ENCODE results near the gene PRR3. TPM values are rescaled to one million over a fixed set of nuclear protein-coding genes. Genes with fewer than 3 reads are reported as not detected.

Gene PRR3
- total RNA-seq, 1 donor from 2014 or later = 8.6 TPM

DNA sequence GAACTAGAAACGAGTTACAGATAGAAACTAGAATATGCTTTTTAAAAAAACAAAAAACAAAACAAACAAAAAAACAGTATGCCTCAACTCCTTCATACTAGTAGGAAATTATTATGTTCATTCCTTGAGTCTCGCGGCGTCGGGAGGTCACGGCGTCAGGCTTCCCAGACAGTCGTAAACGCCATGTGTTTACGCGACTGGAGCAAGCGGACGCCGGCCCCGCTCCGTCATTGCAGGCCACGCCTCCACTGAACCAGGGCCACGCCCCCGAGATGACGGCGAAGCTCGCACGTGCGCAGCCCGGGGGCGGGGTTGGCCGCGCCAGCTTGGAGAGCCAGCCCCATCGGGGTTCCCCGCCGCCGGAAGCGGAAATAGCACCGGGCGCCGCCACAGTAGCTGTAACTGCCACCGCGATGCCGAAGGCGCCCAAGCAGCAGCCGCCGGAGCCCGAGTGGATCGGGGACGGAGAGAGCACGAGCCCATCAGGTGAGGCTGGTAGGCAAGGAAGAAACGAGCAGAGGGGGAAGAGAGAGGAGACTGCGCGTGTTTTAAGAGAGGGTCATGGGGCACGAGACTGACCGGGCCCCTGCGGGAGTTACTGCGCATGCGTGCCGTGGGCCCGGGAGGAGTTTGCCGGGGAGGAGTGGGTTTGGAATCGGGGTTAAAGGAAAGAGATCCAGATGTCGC is 14.1 kb downstream of the PRR3 start, which contains the start of gene ABCF1:
Gene ABCF1 (plus strand): TSS at position 368 of the 687 bp plus-strand sequence. CDS start 46 bp downstream, at position 414.
- Histone ChIP-seq H3K4me3 (ENCODE audit: low read depth, low read length) (peak within 1 kb of the TSS; percentile 62), H3K27me3 (ENCODE audit: control insufficient read depth, insufficient read depth, low read length) (no peaks in the 10 kb centered on the region), H3K36me3 (ENCODE audit: control insufficient read depth, insufficient read depth, low read length) (no peaks in the 10 kb centered on the region)
- DNase-seq (ENCODE audit: low read depth) = peak; percentile 82
- TF ChIP-seq, protein P1, sequence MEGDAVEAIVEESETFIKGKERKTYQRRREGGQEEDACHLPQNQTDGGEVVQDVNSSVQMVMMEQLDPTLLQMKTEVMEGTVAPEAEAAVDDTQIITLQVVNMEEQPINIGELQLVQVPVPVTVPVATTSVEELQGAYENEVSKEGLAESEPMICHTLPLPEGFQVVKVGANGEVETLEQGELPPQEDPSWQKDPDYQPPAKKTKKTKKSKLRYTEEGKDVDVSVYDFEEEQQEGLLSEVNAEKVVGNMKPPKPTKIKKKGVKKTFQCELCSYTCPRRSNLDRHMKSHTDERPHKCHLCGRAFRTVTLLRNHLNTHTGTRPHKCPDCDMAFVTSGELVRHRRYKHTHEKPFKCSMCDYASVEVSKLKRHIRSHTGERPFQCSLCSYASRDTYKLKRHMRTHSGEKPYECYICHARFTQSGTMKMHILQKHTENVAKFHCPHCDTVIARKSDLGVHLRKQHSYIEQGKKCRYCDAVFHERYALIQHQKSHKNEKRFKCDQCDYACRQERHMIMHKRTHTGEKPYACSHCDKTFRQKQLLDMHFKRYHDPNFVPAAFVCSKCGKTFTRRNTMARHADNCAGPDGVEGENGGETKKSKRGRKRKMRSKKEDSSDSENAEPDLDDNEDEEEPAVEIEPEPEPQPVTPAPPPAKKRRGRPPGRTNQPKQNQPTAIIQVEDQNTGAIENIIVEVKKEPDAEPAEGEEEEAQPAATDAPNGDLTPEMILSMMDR (IDR thresholded peaks at IDR 0.05; ENCODE audit: insufficient read depth, low read length, poor library complexity, severe bottlenecking) = no peak

DNA sequence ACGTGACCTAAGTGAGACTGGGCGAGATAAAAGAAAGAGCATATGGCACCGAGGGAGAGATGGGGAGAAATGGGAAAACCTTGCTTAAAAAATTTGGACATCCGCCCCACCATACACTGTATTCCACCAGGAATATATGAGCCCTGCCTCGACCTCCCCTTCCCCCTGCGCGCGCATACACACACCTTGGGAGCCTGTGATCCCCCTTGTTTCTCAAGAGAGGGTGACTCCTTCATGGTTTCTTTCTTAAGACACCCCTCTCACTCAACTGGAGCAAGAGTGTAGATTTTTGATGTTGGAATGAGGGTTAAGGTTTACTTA is 14.6 kb downstream of the PRR3 start:
- no peaks in the 10 kb centered on the region for H3K36me3 ChIP-seq (ENCODE audit: control insufficient read depth, insufficient read depth, low read length)
- H3K4me3 ChIP-seq (ENCODE audit: low read depth, low read length) = peak overlapping the region; percentile 62
- no peaks in the 10 kb centered on the region for H3K27me3 ChIP-seq (ENCODE audit: control insufficient read depth, insufficient read depth, low read length)
- TF ChIP-seq, protein P1 (IDR thresholded peaks at IDR 0.05; ENCODE audit: insufficient read depth, low read length, poor library complexity, severe bottlenecking) = no peak
- DNase-seq (ENCODE audit: low read depth) = no peak

DNA sequence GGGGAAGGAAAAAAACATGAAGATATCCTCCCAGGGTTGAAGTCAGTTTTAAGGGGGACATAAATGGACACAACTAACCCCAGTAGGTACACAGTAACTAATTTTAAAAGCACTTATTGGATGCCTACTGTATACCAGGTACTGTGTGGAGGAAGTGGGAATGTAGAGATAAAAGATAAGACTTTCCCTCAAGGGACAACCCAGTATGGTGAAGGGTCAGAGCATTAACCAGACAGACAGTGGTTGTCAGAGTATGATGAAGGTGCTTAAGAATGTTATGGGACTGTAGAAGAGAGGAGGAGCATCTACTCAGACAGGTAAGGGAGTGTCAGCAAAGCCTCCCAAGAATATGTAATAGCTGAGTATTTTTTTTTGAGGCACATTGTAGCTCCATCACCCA is 15.1 kb downstream of the PRR3 start:
- no peak for DNase-seq (ENCODE audit: low read depth)
- Histone ChIP-seq H3K36me3 (ENCODE audit: control insufficient read depth, insufficient read depth, low read length) (no peaks in the 10 kb centered on the region), H3K27me3 (ENCODE audit: control insufficient read depth, insufficient read depth, low read length) (no peaks in the 10 kb centered on the region), H3K4me3 (ENCODE audit: low read depth, low read length) (peak overlapping the region; percentile 62)
- TF ChIP-seq, protein P1 (IDR thresholded peaks at IDR 0.05; ENCODE audit: insufficient read depth, low read length, poor library complexity, severe bottlenecking) = no peak

DNA sequence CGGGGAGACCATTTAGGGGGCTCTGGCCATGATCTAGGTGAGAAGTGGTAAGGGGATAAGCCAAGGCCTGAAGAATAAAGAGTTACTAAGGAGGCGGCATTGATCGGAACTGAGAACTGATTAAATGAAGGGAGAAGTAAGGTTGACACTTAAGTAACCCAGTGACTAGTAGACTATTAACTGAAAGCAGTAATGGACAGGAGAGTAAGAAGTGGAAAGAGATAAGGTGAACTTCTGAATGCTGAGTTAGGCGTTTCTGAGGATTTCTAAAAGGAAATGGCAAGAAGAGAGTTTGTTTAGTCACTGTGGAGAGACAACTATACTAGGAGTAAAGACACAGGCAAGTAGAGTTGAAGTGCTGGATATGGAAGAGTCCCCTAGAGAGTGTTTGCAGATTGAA is 16.0 kb downstream of the PRR3 start:
- TF ChIP-seq, protein P1 (IDR thresholded peaks at IDR 0.05; ENCODE audit: insufficient read depth, low read length, poor library complexity, severe bottlenecking) = no peak

DNA sequence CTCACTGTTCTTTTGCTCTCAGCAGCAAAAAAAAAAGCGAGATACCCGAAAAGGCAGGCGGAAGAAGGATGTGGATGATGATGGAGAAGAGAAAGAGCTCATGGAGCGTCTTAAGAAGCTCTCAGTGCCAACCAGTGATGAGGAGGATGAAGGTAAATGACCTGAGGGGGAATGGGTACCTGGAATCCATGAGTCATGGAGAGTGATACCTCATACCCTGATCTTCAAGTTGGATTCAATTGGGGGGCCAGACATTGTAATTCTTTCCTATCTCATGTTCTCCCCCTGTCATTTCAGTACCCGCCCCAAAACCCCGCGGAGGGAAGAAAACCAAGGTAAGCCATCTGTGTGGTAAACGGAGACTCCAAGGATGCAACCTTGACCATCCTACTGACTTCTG is 21.0 kb downstream of the PRR3 start:
- no peak for DNase-seq (ENCODE audit: low read depth)
- no peak overlapping the region for H3K4me3 ChIP-seq (ENCODE audit: low read depth, low read length)
- H3K36me3 ChIP-seq (ENCODE audit: control insufficient read depth, insufficient read depth, low read length) = peaks cover 3% of the 10 kb centered on the region
- TF ChIP-seq, protein P1 (IDR thresholded peaks at IDR 0.05; ENCODE audit: insufficient read depth, low read length, poor library complexity, severe bottlenecking) = no peak
- H3K27me3 ChIP-seq (ENCODE audit: control insufficient read depth, insufficient read depth, low read length) = no peaks in the 10 kb centered on the region

More for the DNA sequence above, 16.0 kb downstream of the PRR3 start:
- no peak for DNase-seq (ENCODE audit: low read depth)
- H3K36me3 ChIP-seq (ENCODE audit: control insufficient read depth, insufficient read depth, low read length) = peaks cover 1% of the 10 kb centered on the region
- H3K27me3 ChIP-seq (ENCODE audit: control insufficient read depth, insufficient read depth, low read length) = no peaks in the 10 kb centered on the region
- no peak overlapping the region for H3K4me3 ChIP-seq (ENCODE audit: low read depth, low read length)

DNA sequence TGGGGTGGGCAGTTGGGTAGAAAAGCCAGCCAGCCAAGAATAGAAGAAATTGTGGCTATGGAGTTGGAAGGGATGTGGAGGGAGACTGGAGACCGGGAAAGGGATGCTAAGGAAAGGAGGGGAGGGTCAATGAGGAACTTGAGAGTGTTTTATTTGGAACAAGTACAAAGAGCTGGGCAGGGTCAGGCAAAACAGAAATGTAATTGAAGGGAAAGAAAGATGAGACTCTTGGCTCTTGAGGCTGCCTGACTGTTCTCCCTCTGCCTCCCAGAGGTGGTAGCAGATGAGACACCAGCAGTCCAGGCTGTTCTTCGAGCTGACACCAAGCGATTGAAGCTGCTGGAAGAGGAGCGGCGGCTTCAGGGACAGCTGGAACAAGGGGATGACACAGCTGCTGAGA is 26.8 kb downstream of the PRR3 start:
- no peaks in the 10 kb centered on the region for H3K27me3 ChIP-seq (ENCODE audit: control insufficient read depth, insufficient read depth, low read length)
- DNase-seq (ENCODE audit: low read depth) = no peak
- TF ChIP-seq, protein P1 (IDR thresholded peaks at IDR 0.05; ENCODE audit: insufficient read depth, low read length, poor library complexity, severe bottlenecking) = no peak
- peaks cover 4% of the 10 kb centered on the region for H3K36me3 ChIP-seq (ENCODE audit: control insufficient read depth, insufficient read depth, low read length)
- H3K4me3 ChIP-seq (ENCODE audit: low read depth, low read length) = no peak overlapping the region
